ENCODE results near the gene GNG7.
"Not testable (repeated sequence)": the region's sequence is repeated elsewhere in the genome, so short reads cannot be mapped to it uniquely, and the experiment has no call there.

Gene GNG7

GRCh38 chr19:2477732-2478191, 224.7 kb downstream of the GNG7 start:
- DNase-seq = no peak

GRCh38 chr19:2477141-2477710, 225.3 kb downstream of the GNG7 start:
- no peak for DNase-seq

GRCh38 chr19:2476451-2477140, 225.9 kb downstream of the GNG7 start:
- no peak for DNase-seq

- peak; percentile 91 for DNase-seq
These were observed 226.6 kb downstream of the GNG7 start, which contains the start of gene GADD45B for GRCh38 chr19:2475702-2476450. Gene GADD45B, plus strand, starts transcription at chr19:2476127. Its CDS starts 232 bp downstream, at chr19:2476359.

- no peak for DNase-seq
These were observed 227.3 kb downstream of the GNG7 start for GRCh38 chr19:2475018-2475701.

- peak; percentile 69 for DNase-seq
These were observed 228.1 kb downstream of the GNG7 start for GRCh38 chr19:2474232-2475017.

GRCh38 chr19:2469915-2470200, 232.6 kb downstream of the GNG7 start:
- not testable (repeated sequence) for DNase-seq

GRCh38 chr19:2469102-2469914, 233.2 kb downstream of the GNG7 start:
- peak; percentile 63 for DNase-seq

GRCh38 chr19:2468596-2468995, 233.9 kb downstream of the GNG7 start:
- DNase-seq = no peak

- no peak for DNase-seq
These were observed 238.1 kb downstream of the GNG7 start for GRCh38 chr19:2464389-2464788.

- not testable (repeated sequence) for DNase-seq
These were observed 238.8 kb downstream of the GNG7 start for GRCh38 chr19:2463694-2464093.

GRCh38 chr19:2462635-2463421, 239.7 kb downstream of the GNG7 start:
- DNase-seq = peak; percentile 76

- DNase-seq = peak; percentile 70
These were observed 240.5 kb downstream of the GNG7 start for GRCh38 chr19:2461751-2462634.

Data from NCI-H2171 (cell line).